DND-41 (cell line): ENCODE measurements around the gene PPP1R1C.

Source experiments
- EZH2 ChIP-seq: IDR thresholded peaks from 3 replicates; pipeline ENCODE4 v1.6.1; 2012; ENCODE audit warnings: borderline replicate concordance, low read depth, mild to moderate bottlenecking, moderate library complexity, low read length, inconsistent platforms; ENCODE audit not compliant: severe bottlenecking
- TF ChIP-seq, protein P1 (sequence below): IDR thresholded peaks from 2 replicates; pipeline ENCODE4 v1.5.1; 2012; ENCODE audit warnings: borderline replicate concordance, low read length, moderate library complexity, mild to moderate bottlenecking; ENCODE audit not compliant: poor library complexity, severe bottlenecking; ENCODE audit errors: extremely low read depth

DNA sequence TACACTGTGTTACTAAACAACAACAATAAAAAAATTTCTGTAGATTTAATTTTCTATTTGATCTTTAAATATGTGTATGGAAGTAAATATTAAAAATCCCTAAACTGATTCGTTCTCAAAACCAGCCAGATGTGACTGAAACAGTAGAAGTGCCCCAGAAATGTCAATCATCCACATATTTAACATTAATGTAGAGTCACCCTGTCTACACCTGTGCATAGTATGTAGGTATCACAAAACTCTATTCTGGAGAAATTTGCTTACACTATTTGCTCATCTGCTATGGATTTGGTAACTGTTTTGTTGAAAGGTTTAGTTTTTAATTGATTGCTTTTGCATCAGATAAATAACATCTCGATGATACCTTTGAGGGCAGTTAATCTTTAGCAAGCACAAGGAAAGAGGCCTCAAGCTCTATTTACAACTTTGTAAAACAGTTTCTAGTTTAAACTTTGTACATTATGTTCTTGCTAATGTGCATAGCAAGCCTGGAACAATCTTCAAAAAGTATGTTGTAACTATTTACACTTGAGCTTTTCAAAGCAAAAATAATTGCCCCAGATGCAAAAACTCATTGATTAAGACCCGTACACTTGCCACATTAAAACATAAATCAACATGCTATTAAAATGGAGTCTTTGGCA is 76.8 kb downstream of the PPP1R1C start:
- TF ChIP-seq, protein P1, sequence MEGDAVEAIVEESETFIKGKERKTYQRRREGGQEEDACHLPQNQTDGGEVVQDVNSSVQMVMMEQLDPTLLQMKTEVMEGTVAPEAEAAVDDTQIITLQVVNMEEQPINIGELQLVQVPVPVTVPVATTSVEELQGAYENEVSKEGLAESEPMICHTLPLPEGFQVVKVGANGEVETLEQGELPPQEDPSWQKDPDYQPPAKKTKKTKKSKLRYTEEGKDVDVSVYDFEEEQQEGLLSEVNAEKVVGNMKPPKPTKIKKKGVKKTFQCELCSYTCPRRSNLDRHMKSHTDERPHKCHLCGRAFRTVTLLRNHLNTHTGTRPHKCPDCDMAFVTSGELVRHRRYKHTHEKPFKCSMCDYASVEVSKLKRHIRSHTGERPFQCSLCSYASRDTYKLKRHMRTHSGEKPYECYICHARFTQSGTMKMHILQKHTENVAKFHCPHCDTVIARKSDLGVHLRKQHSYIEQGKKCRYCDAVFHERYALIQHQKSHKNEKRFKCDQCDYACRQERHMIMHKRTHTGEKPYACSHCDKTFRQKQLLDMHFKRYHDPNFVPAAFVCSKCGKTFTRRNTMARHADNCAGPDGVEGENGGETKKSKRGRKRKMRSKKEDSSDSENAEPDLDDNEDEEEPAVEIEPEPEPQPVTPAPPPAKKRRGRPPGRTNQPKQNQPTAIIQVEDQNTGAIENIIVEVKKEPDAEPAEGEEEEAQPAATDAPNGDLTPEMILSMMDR, result no peak
- no peak for TF ChIP-seq EZH2
